Measurements from ENCODE around the gene HSBP1. TPM values are rescaled to one million over a fixed set of nuclear protein-coding genes. Genes with fewer than 3 reads are reported as not detected.

The HSBP1 gene
- total RNA-seq, 4 donors from 2014 or later = 7.5 to 28.0 (median 8.7) TPM

DNA sequence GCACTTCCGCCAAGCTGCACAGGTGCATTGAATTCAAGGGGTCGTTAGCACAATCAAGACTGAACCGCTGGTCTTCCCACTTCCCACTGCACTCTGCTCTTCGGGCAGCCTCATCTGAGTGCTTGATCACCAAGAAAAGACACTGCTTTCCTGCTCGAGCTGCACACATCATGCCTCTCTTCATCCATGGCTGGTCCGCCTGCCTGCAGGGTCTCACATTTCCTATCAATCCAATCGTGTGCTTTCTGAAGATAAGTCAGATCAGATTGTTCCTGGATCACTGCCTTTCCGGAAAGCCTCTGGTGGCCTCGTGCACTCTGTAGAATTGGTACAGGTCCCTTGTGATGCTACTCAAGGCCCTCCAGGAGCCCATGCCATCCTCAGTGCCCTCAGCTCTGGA is 30.8 kb upstream of the HSBP1 start:
- Histone ChIP-seq H3K27ac (no peak overlapping the region), H3K36me3 (no peaks in the 10 kb centered on the region), H3K9me3 (no peaks in the 10 kb centered on the region), H3K4me1 (peaks cover 0 to 16% of the 10 kb centered on the region in 2 donors), H3K27me3 (no peaks in the 10 kb centered on the region), H3K4me3 (no peak overlapping the region)
- no peak for DNase-seq
- in situ Hi-C loops (cut with MboI; ENCODE audit: low sequenced_read_pairs in 4 of 4) = no loop called here
- TF ChIP-seq POLR2A (IDR thresholded peaks at IDR 0.05) = no peak
- TF ChIP-seq, protein P1, sequence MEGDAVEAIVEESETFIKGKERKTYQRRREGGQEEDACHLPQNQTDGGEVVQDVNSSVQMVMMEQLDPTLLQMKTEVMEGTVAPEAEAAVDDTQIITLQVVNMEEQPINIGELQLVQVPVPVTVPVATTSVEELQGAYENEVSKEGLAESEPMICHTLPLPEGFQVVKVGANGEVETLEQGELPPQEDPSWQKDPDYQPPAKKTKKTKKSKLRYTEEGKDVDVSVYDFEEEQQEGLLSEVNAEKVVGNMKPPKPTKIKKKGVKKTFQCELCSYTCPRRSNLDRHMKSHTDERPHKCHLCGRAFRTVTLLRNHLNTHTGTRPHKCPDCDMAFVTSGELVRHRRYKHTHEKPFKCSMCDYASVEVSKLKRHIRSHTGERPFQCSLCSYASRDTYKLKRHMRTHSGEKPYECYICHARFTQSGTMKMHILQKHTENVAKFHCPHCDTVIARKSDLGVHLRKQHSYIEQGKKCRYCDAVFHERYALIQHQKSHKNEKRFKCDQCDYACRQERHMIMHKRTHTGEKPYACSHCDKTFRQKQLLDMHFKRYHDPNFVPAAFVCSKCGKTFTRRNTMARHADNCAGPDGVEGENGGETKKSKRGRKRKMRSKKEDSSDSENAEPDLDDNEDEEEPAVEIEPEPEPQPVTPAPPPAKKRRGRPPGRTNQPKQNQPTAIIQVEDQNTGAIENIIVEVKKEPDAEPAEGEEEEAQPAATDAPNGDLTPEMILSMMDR (IDR thresholded peaks at IDR 0.05 in 4 of 5, conservative IDR thresholded peaks at IDR 0.05 in 1 of 5) = no peak
- intact Hi-C loops (cut with DNase I; ENCODE audit: low total_unique reads) = no loop called here
- ATAC-seq = no peak

DNA sequence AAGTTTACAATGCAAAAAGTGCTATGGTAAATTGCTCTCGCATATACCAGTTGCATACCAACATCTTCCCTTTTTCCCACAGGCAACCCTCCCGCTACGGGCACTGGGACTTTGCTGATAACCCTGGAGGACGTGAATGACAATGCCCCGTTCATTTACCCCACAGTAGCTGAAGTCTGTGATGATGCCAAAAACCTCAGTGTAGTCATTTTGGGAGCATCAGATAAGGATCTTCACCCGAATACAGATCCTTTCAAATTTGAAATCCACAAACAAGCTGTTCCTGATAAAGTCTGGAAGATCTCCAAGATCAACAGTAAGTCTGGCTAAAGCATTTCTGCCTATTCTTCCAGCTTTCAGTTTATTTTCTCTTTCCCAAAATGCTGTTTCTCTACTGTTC is 27.9 kb upstream of the HSBP1 start:
- intact Hi-C loops (cut with DNase I; ENCODE audit: low total_unique reads) = no loop called here
- TF ChIP-seq, protein P1 (IDR thresholded peaks at IDR 0.05 in 4 of 5, conservative IDR thresholded peaks at IDR 0.05 in 1 of 5) = no peak
- TF ChIP-seq POLR2A (IDR thresholded peaks at IDR 0.05) = no peak
- no peaks in the 10 kb centered on the region for H3K36me3 ChIP-seq

DNA sequence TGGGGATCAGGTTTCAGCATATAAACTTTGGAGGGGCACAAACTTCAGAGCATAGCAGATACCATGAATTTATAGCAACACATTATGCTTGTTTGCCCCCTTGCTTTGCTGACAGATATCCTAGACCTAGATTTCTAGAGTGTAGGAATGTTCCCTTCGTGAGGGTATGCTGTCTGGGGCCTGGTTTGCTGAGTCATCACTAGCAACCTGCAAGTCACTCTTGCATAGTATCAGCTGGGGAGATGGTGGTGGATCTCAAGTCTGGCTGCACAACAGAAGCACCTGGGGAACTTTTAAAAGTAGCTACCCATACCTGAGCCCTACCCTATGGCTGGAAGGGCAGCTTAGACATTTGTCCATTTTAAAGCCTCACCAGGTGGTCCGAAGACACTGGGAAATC is 22.3 kb upstream of the HSBP1 start:
- H3K4me1 ChIP-seq = no peaks in the 10 kb centered on the region
- TF ChIP-seq POLR2A (IDR thresholded peaks at IDR 0.05) = no peak
- TF ChIP-seq, protein P1 (IDR thresholded peaks at IDR 0.05 in 4 of 5, conservative IDR thresholded peaks at IDR 0.05 in 1 of 5) = no peak
- no peaks in the 10 kb centered on the region for H3K27me3 ChIP-seq
- H3K36me3 ChIP-seq = no peaks in the 10 kb centered on the region
- ATAC-seq (no peak), DNase-seq (no peak)
- no peak overlapping the region for H3K27ac ChIP-seq
- H3K4me3 ChIP-seq = no peak overlapping the region
- in situ Hi-C loops (cut with MboI; ENCODE audit: low sequenced_read_pairs in 4 of 4) (no loop called here), intact Hi-C loops (cut with DNase I; ENCODE audit: low total_unique reads) (no loop called here)
- H3K9me3 ChIP-seq = no peaks in the 10 kb centered on the region

More for the DNA sequence above, 27.9 kb upstream of the HSBP1 start:
- ATAC-seq (no peak), DNase-seq (no peak)
- Histone ChIP-seq H3K4me3 (no peak overlapping the region), H3K27me3 (no peaks in the 10 kb centered on the region), H3K4me1 (peaks cover 0 to 16% of the 10 kb centered on the region in 2 donors), H3K9me3 (no peaks in the 10 kb centered on the region), H3K27ac (no peak overlapping the region)
- in situ Hi-C loops (cut with MboI; ENCODE audit: low sequenced_read_pairs in 4 of 4) = no loop called here

DNA sequence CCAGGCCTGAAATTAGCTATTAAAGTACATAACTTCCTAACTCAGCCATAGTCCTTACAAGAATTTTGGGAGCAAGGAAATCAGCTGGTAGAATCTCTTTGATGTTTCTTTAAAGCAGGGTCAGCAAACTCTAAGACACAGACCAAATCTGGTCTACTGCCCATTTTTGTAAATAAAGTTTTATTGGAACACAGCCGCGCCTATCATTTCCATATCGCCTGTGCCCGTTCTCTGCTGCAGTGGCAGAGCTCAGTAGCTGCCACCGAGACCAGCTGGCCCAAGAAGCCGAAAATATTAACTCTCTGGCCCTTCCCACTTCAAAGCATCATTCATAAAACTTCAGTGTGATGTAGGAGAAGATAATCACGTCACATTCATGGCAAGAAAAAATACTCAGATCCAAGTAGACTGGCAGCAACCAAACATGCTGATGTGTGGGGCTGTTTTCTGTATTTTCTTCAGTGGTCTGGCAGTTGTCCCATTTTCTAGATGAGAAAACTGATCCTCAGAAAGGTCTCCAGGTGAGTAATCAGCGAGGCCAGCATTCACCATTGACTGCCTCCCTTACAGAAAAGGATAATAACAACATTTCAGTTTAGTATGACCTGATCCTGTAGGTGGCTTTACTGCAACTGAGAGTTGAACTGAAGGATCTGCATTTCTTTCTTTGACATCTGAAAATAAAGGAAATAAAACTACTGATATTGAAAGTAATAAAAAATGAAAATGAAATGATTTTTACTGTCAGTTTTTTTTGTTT is 18.0 kb upstream of the HSBP1 start:
- in situ Hi-C loops (cut with MboI; ENCODE audit: low sequenced_read_pairs in 4 of 4) (no loop called here), intact Hi-C loops (cut with DNase I; ENCODE audit: low total_unique reads) (no loop called here)
- DNase-seq (no peak), ATAC-seq (no peak)
- Histone ChIP-seq H3K9me3 (no peaks in the 10 kb centered on the region), H3K4me1 (peaks cover 0 to 5% of the 10 kb centered on the region in 2 donors), H3K27ac (no peak overlapping the region), H3K36me3 (no peaks in the 10 kb centered on the region), H3K27me3 (no peaks in the 10 kb centered on the region), H3K4me3 (no peak overlapping the region)
- TF ChIP-seq POLR2A (IDR thresholded peaks at IDR 0.05) = no peak
- TF ChIP-seq, protein P1 (IDR thresholded peaks at IDR 0.05 in 4 of 5, conservative IDR thresholded peaks at IDR 0.05 in 1 of 5) = no peak

All from gastrocnemius medialis (tissue), 4 donors.